T-cell (primary cell): ENCODE results near the gene SIPA1L3. TPM values are rescaled to one million over a fixed set of nuclear protein-coding genes. Genes with fewer than 3 reads are reported as not detected.

ENCODE experiments used
- ATAC-seq, 4 experiments: fragments of 200-7000 bp in 3 of 4; fragments of 150-1000 bp in 1 of 4; cut with Tn5 transposase; replicated peaks in 1 of 4; 1 replicate in 3 of 4; 2 replicates in 1 of 4; pipeline ENCODE4 v1.10.0; 2021; ENCODE audit warnings: moderate library complexity in 3 of 4, mild to moderate bottlenecking in 2 of 4, moderate number of reproducible peaks in 1 of 4
- CTCF ChIA-PET, 2 donors: fragments of 300-600 bp; sonication (Branson Sonifier 250); formaldehyde crosslinking; loops; one replicate each; lab custom pipeline; 2022; ENCODE audit warnings: antibody characterized with exemption in 2 of 2; lab: Charles Lee
- POLR2A ChIA-PET, 2 donors: fragments of 300-600 bp; sonication (Branson Sonifier 250); formaldehyde crosslinking; loops; one replicate each; lab custom pipeline; 2022; ENCODE audit warnings: antibody characterized with exemption in 2 of 2; lab: Charles Lee
- DNase-seq, 35 experiments: peaks; one replicate each; pipeline versions ENCODE4 v3.0.0 to v3.0.0-alpha.2; 2013 to 2023
- H3K27ac ChIP-seq: one replicate; pipeline ENCODE4 v1.5.1; 2013; ENCODE audit warnings: low read length
- H3K27me3 ChIP-seq, 2 experiments: replicated peaks in 1 of 2; 1 replicate in 1 of 2; 2 replicates in 1 of 2; pipeline versions ENCODE4 v1.6.1 to v1.7.0; 2013; ENCODE audit warnings: low read length in 1 of 2, mixed read lengths in 1 of 2; ENCODE audit not compliant: control insufficient read depth in 2 of 2, insufficient read depth in 2 of 2; ENCODE audit errors: extremely low read depth in 1 of 2
- H3K36me3 ChIP-seq, 2 donors: 1 replicate in 1 of 2; 2 replicates in 1 of 2; pipeline versions ENCODE4 v1.6.1 to v1.7.0; 2013; ENCODE audit warnings: low read length in 1 of 2; ENCODE audit not compliant: control insufficient read depth in 2 of 2, insufficient read depth in 1 of 2; ENCODE audit errors: extremely low read depth in 1 of 2
- H3K4me1 ChIP-seq, 2 experiments: 1 replicate in 1 of 2; 2 replicates in 1 of 2; pipeline versions ENCODE4 v1.6.1 to v1.7.0; 2013; ENCODE audit warnings: low read length in 2 of 2, mixed read lengths in 1 of 2; ENCODE audit not compliant: insufficient read depth in 2 of 2, control insufficient read depth in 1 of 2; ENCODE audit errors: extremely low read depth in 1 of 2
- H3K4me3 ChIP-seq, 2 donors: 1 replicate in 1 of 2; 2 replicates in 1 of 2; pipeline versions ENCODE4 v1.5.1 to v1.7.0; 2013; ENCODE audit warnings: mild to moderate bottlenecking in 2 of 2, low read length in 1 of 2, moderate library complexity in 1 of 2; ENCODE audit not compliant: control insufficient read depth in 1 of 2; ENCODE audit errors: extremely low read depth in 1 of 2
- H3K9me3 ChIP-seq: 2 replicates; pipeline ENCODE4 v1.7.0; 2013
- H3K27ac Mint-ChIP-seq, 2 donors: one replicate each; pipeline ENCODE4 v1.8.0; 2020 to 2021; ENCODE audit warnings: mild to moderate bottlenecking in 2 of 2, mixed read lengths in 2 of 2
- H3K27me3 Mint-ChIP-seq, 2 donors: one replicate each; pipeline ENCODE4 v1.8.0; 2021 to 2022; ENCODE audit warnings: mixed read lengths in 2 of 2
- H3K36me3 Mint-ChIP-seq: one replicate; pipeline ENCODE4 v1.8.0; 2021; ENCODE audit warnings: mixed read lengths
- H3K4me1 Mint-ChIP-seq, 3 donors: one replicate each; pipeline ENCODE4 v1.8.0; 2020 to 2022; ENCODE audit warnings: mixed read lengths in 3 of 3, mild to moderate bottlenecking in 1 of 3
- H3K4me3 Mint-ChIP-seq, 3 donors: one replicate each; pipeline ENCODE4 v1.8.0; 2020 to 2022; ENCODE audit warnings: mild to moderate bottlenecking in 3 of 3, mixed read lengths in 3 of 3, moderate library complexity in 3 of 3
- H3K9me3 Mint-ChIP-seq, 3 donors: one replicate each; pipeline ENCODE4 v1.8.0; 2020 to 2022; ENCODE audit warnings: mixed read lengths in 3 of 3
- WGBS: methylation state at CpG from one replicate; pipeline ENCODE4 v1.1.5; 2013; ENCODE audit warnings: missing lambda C conversion rate; ENCODE audit not compliant: insufficient coverage; 5-methylcytosine and 5-hydroxymethylcytosine counted together
- total RNA-seq, 35 experiments: library from RNA in 6 of 35; stranded (reverse) in 6 of 35; fragments of 120-200 nt in 1 of 35; gene quantifications; one replicate each; pipeline versions ENCODE4 v1.2.1 to v1.2.4 and lab custom pipeline; 2013 to 2026

SIPA1L3 gene
- total RNA-seq, 5 donors from 2014 or later (not counting 1 experiment from before 2014, with no cell fraction given) = 26.2 to 40.6 (median 35.5) TPM

GRCh38 chr19:38017401-38018151 lies 110.6 kb downstream of the SIPA1L3 start:
- Histone ChIP-seq H3K36me3 (no peaks in the 10 kb centered on the region), H3K4me1 (no peaks in the 10 kb centered on the region), H3K27ac (no peak overlapping the region), H3K4me3 (no peak overlapping the region), H3K9me3 (no peaks in the 10 kb centered on the region), H3K27me3 (no peaks in the 10 kb centered on the region)
- ATAC-seq (no peak), DNase-seq (no peak)
- WGBS = 100% methylated on average over 4 of the region's 6 CpGs
- Mint-ChIP-seq H3K27me3 (no peaks in the 10 kb centered on the region), H3K36me3 (peaks cover 15% of the 10 kb centered on the region), H3K4me1 (peaks cover 2 to 9% (median 2%) of the 10 kb centered on the region in 3 donors), H3K27ac (no peak overlapping the region), H3K9me3 (no peaks in the 10 kb centered on the region), H3K4me3 (no peak overlapping the region)
- ChIA-PET POLR2A (no interaction called here), CTCF (no interaction called here)

GRCh38 chr19:38018694-38019395 lies 111.8 kb downstream of the SIPA1L3 start:
- Mint-ChIP-seq H3K4me3 (no peak overlapping the region), H3K36me3 (peaks cover 11% of the 10 kb centered on the region), H3K4me1 (peaks cover 2 to 9% (median 9%) of the 10 kb centered on the region in 3 donors), H3K9me3 (no peaks in the 10 kb centered on the region), H3K27me3 (no peaks in the 10 kb centered on the region), H3K27ac (no peak overlapping the region)
- no peak overlapping the region for H3K4me3 ChIP-seq
- H3K27me3 ChIP-seq = no peaks in the 10 kb centered on the region
- H3K9me3 ChIP-seq = no peaks in the 10 kb centered on the region
- ChIA-PET CTCF (interaction anchor here in 1 of 2 donors (0.5 kb wide), 1 partner anchor 225 kb away, joined by 4 read pairs; no protein-coding TSS in a partner anchor), POLR2A (interaction anchor here in 1 of 2 donors (0.6 kb wide), 1 partner anchor 329 kb away, joined by 3 read pairs; no protein-coding TSS in a partner anchor)
- H3K27ac ChIP-seq = no peak overlapping the region
- H3K4me1 ChIP-seq = no peaks in the 10 kb centered on the region
- ATAC-seq (no peak), DNase-seq (no peak)
- H3K36me3 ChIP-seq = no peaks in the 10 kb centered on the region
- WGBS = no CpG with 5 or more reads among the region's 5 CpGs

- no peak for DNase-seq
- Mint-ChIP-seq H3K27ac (no peak overlapping the region), H3K4me1 (peaks cover 2 to 9% (median 9%) of the 10 kb centered on the region in 3 donors), H3K9me3 (no peaks in the 10 kb centered on the region), H3K36me3 (peaks cover 7% of the 10 kb centered on the region), H3K4me3 (no peak overlapping the region), H3K27me3 (no peaks in the 10 kb centered on the region)
- no peaks in the 10 kb centered on the region for H3K4me1 ChIP-seq
- no peaks in the 10 kb centered on the region for H3K27me3 ChIP-seq
- no peaks in the 10 kb centered on the region for H3K36me3 ChIP-seq
- ATAC-seq = no peak
- H3K27ac ChIP-seq = no peak overlapping the region
- 75% methylated on average over 1 of the region's 2 CpGs for WGBS
- POLR2A ChIA-PET = no interaction called here
- CTCF ChIA-PET = interaction anchor here in 1 of 2 donors (0.5 kb wide), 1 partner anchor 224 kb away, joined by 4 read pairs; no protein-coding TSS in a partner anchor
- no peaks in the 10 kb centered on the region for H3K9me3 ChIP-seq
- H3K4me3 ChIP-seq = no peak overlapping the region
Observed at GRCh38 chr19:38019396-38019724, 112.4 kb downstream of the SIPA1L3 start.

- 58% methylated on average over 2 of the region's 4 CpGs for WGBS
- Histone ChIP-seq H3K4me1 (no peaks in the 10 kb centered on the region), H3K36me3 (no peaks in the 10 kb centered on the region), H3K27ac (no peak overlapping the region), H3K4me3 (no peak overlapping the region), H3K27me3 (no peaks in the 10 kb centered on the region), H3K9me3 (no peaks in the 10 kb centered on the region)
- peaks cover 2 to 9% (median 9%) of the 10 kb centered on the region in 3 donors for H3K4me1 Mint-ChIP-seq
- POLR2A ChIA-PET = no interaction called here
- H3K4me3 Mint-ChIP-seq = no peak overlapping the region
- no peak overlapping the region for H3K27ac Mint-ChIP-seq
- no peaks in the 10 kb centered on the region for H3K9me3 Mint-ChIP-seq
- no peaks in the 10 kb centered on the region for H3K27me3 Mint-ChIP-seq
- peaks cover 7% of the 10 kb centered on the region for H3K36me3 Mint-ChIP-seq
- CTCF ChIA-PET = no interaction called here
- DNase-seq (no peak), ATAC-seq (no peak)
Observed at GRCh38 chr19:38020311-38020710, 113.3 kb downstream of the SIPA1L3 start.

- DNase-seq (no peak), ATAC-seq (no peak)
- Histone ChIP-seq H3K4me3 (no peak overlapping the region), H3K27ac (no peak overlapping the region), H3K9me3 (no peaks in the 10 kb centered on the region), H3K4me1 (no peaks in the 10 kb centered on the region), H3K36me3 (no peaks in the 10 kb centered on the region), H3K27me3 (no peaks in the 10 kb centered on the region)
- Mint-ChIP-seq H3K9me3 (no peaks in the 10 kb centered on the region), H3K36me3 (peaks cover 7% of the 10 kb centered on the region), H3K27me3 (no peaks in the 10 kb centered on the region), H3K4me3 (no peak overlapping the region), H3K4me1 (peaks cover 2 to 9% (median 9%) of the 10 kb centered on the region in 3 donors), H3K27ac (no peak overlapping the region)
- ChIA-PET POLR2A (no interaction called here), CTCF (interaction anchor here in 1 of 2 donors (0.6 kb wide), 1 partner anchor 28 kb away, joined by 5 read pairs; no protein-coding TSS in a partner anchor)
- WGBS = no CpG with 5 or more reads among the region's 1 CpG
Observed at GRCh38 chr19:38021352-38021751, 114.3 kb downstream of the SIPA1L3 start.

- DNase-seq (no peak), ATAC-seq (no peak)
- Mint-ChIP-seq H3K9me3 (no peaks in the 10 kb centered on the region), H3K4me1 (peaks cover 2 to 9% (median 9%) of the 10 kb centered on the region in 3 donors), H3K27me3 (no peaks in the 10 kb centered on the region), H3K36me3 (peaks cover 8% of the 10 kb centered on the region), H3K27ac (no peak overlapping the region), H3K4me3 (no peak overlapping the region)
- Histone ChIP-seq H3K36me3 (no peaks in the 10 kb centered on the region), H3K4me1 (no peaks in the 10 kb centered on the region), H3K27me3 (no peaks in the 10 kb centered on the region), H3K27ac (no peak overlapping the region), H3K4me3 (no peak overlapping the region), H3K9me3 (no peaks in the 10 kb centered on the region)
- CTCF ChIA-PET = interaction anchor here in 1 of 2 donors (0.6 kb wide), 1 partner anchor 314 kb away, joined by 8 read pairs; no protein-coding TSS in a partner anchor
- POLR2A ChIA-PET = no interaction called here
- 85% methylated on average over 7 of the region's 13 CpGs for WGBS
Observed at GRCh38 chr19:38022791-38023670, 116.0 kb downstream of the SIPA1L3 start.
